ENCODE results near the gene SSU72.

The SSU72 gene

GRCh38 chr1:1617516-1617915 lies 42.9 kb upstream of the SSU72 start:
- no peak overlapping the region for H3K9ac ChIP-seq (ENCODE audit: low read depth, low read length)
- H3K9me3 ChIP-seq (ENCODE audit: control insufficient read depth, insufficient read depth, low read length), result no peaks in the 10 kb centered on the region
- H3K4me3 ChIP-seq (ENCODE audit: low read depth, low read length), result no peak overlapping the region
- no peaks in the 10 kb centered on the region for H3K4me1 ChIP-seq (ENCODE audit: control insufficient read depth, insufficient read depth, low read length)
- no peaks in the 10 kb centered on the region for H3K27me3 ChIP-seq (ENCODE audit: control insufficient read depth, insufficient read depth, low read length)
- H3K36me3 ChIP-seq (ENCODE audit: control insufficient read depth, insufficient read depth, low read length), result peaks cover 9% of the 10 kb centered on the region

DNA sequence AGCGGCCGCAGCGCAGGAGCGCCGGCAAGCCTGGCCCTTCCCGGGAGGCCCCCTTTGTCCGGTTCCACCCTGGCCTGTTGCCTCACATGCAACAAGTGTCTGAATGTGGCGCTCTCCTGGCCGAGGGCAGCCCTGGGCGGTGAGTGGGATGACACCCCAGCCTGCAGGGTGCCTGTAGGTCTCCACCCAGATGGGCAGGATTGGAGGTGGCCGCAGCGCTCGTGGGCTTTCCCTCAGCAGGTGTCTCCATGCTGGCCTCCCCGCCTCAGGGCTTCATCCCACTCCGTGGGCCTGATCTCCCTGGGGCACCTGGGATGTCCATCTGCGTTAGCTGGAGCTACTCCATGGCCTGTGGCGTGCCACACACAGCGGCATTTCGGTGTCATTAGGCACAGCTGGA lies 42.2 kb upstream of the SSU72 start:
- peak overlapping the region; percentile 54 for H3K9ac ChIP-seq (ENCODE audit: low read depth, low read length)
- no peaks in the 10 kb centered on the region for H3K9me3 ChIP-seq (ENCODE audit: control insufficient read depth, insufficient read depth, low read length)
- H3K4me3 ChIP-seq (ENCODE audit: low read depth, low read length), result peak overlapping the region; percentile 87

DNA sequence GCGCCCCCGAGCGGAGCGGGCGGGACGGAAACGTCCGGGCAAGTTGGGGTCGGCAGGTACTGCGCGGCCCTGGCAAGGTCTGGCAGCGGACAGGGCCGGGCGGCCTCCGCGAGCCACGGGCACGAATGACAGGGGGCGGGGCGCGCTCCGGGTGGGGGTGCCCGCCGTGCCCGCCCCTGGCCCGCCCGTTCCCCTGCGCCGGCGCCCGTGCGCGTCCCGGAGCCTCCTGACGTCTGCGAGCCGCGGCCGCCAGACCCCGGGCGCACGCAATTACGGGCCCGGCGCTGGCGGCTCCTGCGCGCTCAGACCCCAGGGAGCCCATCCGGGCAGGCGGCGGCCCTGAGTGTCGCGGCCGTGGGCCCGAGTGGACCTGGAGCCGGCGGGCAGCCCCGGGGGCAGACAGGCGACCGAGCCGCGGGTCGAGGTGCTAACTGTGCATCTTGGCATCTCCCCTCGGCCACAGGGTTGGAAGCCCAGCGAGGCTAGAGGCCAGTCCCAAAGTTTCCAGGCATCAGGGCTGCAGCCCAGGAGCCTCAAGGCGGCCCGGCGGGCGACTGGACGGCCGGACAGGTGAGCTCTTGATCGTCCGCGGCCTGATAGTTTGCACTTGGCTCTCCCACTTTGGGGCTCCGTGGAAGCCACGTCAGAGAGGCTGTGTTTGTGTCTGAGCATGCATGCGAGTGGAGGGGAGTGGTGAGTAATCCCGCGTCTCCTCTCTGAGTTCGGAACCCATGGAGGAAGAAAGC lies 41.6 kb upstream of the SSU72 start:
- peak overlapping the region; percentile 54 for H3K9ac ChIP-seq (ENCODE audit: low read depth, low read length)
- no peaks in the 10 kb centered on the region for H3K9me3 ChIP-seq (ENCODE audit: control insufficient read depth, insufficient read depth, low read length)
- peaks cover 9% of the 10 kb centered on the region for H3K36me3 ChIP-seq (ENCODE audit: control insufficient read depth, insufficient read depth, low read length)
- H3K4me3 ChIP-seq (ENCODE audit: low read depth, low read length), result peak overlapping the region; percentile 87
- no peaks in the 10 kb centered on the region for H3K4me1 ChIP-seq (ENCODE audit: control insufficient read depth, insufficient read depth, low read length)
- H3K27me3 ChIP-seq (ENCODE audit: control insufficient read depth, insufficient read depth, low read length), result no peaks in the 10 kb centered on the region

More for the DNA sequence above, 42.2 kb upstream of the SSU72 start:
- Histone ChIP-seq H3K36me3 (ENCODE audit: control insufficient read depth, insufficient read depth, low read length) (peaks cover 9% of the 10 kb centered on the region), H3K4me1 (ENCODE audit: control insufficient read depth, insufficient read depth, low read length) (no peaks in the 10 kb centered on the region), H3K27me3 (ENCODE audit: control insufficient read depth, insufficient read depth, low read length) (no peaks in the 10 kb centered on the region)

GRCh38 chr1:1615256-1616044 lies 40.8 kb upstream of the SSU72 start, which contains the start of gene MIB2:
TSS of gene MIB2 (plus strand) at chr1:1615500. CDS start at chr1:1623453, 7,953 bp downstream.
- Histone ChIP-seq H3K9ac (ENCODE audit: low read depth, low read length) (peak within 1 kb of the TSS; percentile 97), H3K9me3 (ENCODE audit: control insufficient read depth, insufficient read depth, low read length) (no peaks in the 10 kb centered on the region), H3K27me3 (ENCODE audit: control insufficient read depth, insufficient read depth, low read length) (no peaks in the 10 kb centered on the region), H3K4me1 (ENCODE audit: control insufficient read depth, insufficient read depth, low read length) (no peaks in the 10 kb centered on the region), H3K4me3 (ENCODE audit: low read depth, low read length) (peak within 1 kb of the TSS; percentile 87), H3K36me3 (ENCODE audit: control insufficient read depth, insufficient read depth, low read length) (peaks cover 9% of the 10 kb centered on the region)

GRCh38 chr1:1614954-1615255 lies 40.2 kb upstream of the SSU72 start:
- Histone ChIP-seq H3K9me3 (ENCODE audit: control insufficient read depth, insufficient read depth, low read length) (no peaks in the 10 kb centered on the region), H3K4me3 (ENCODE audit: low read depth, low read length) (peak overlapping the region; percentile 87), H3K27me3 (ENCODE audit: control insufficient read depth, insufficient read depth, low read length) (no peaks in the 10 kb centered on the region), H3K4me1 (ENCODE audit: control insufficient read depth, insufficient read depth, low read length) (no peaks in the 10 kb centered on the region), H3K36me3 (ENCODE audit: control insufficient read depth, insufficient read depth, low read length) (peaks cover 9% of the 10 kb centered on the region), H3K9ac (ENCODE audit: low read depth, low read length) (peak overlapping the region; percentile 60)

GRCh38 chr1:1614204-1614953 lies 39.7 kb upstream of the SSU72 start:
- Histone ChIP-seq H3K36me3 (ENCODE audit: control insufficient read depth, insufficient read depth, low read length) (peaks cover 9% of the 10 kb centered on the region), H3K9me3 (ENCODE audit: control insufficient read depth, insufficient read depth, low read length) (no peaks in the 10 kb centered on the region), H3K4me1 (ENCODE audit: control insufficient read depth, insufficient read depth, low read length) (no peaks in the 10 kb centered on the region), H3K27me3 (ENCODE audit: control insufficient read depth, insufficient read depth, low read length) (no peaks in the 10 kb centered on the region), H3K9ac (ENCODE audit: low read depth, low read length) (peak overlapping the region; percentile 60), H3K4me3 (ENCODE audit: low read depth, low read length) (peak overlapping the region; percentile 87)

DNA sequence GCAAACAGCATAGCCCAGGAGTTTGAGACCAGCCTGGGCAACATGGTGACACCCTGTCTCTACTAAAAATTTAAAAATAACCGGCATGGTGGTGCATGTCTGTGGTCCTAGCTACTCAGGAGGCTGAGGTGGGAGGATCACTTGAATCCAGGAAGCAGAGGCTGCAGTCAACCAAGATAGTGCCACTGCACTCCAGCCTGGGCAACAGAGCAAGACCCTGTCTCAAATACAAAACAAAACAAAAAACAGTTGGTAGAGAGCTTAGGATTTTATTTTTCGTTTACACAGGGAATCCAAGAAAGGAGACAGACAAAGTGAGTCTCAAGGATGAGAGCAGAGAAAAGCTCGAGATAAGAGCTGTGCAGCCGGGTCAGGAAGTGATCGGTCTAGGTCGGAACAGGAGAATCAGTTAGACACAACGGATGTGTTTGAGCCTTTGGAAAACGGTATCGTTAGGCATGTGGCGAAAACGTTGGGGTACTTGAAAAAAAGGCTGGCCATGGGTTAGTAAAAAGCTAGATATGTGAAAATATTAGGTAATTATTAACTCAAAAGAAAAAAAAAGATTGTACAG lies 38.9 kb upstream of the SSU72 start:
- Histone ChIP-seq H3K4me3 (ENCODE audit: low read depth, low read length) (peak overlapping the region; percentile 87), H3K4me1 (ENCODE audit: control insufficient read depth, insufficient read depth, low read length) (no peaks in the 10 kb centered on the region), H3K27me3 (ENCODE audit: control insufficient read depth, insufficient read depth, low read length) (no peaks in the 10 kb centered on the region), H3K36me3 (ENCODE audit: control insufficient read depth, insufficient read depth, low read length) (peaks cover 9% of the 10 kb centered on the region), H3K9ac (ENCODE audit: low read depth, low read length) (no peak overlapping the region), H3K9me3 (ENCODE audit: control insufficient read depth, insufficient read depth, low read length) (no peaks in the 10 kb centered on the region)

- no peaks in the 10 kb centered on the region for H3K36me3 ChIP-seq (ENCODE audit: control insufficient read depth, insufficient read depth, low read length)
- no peak overlapping the region for H3K4me3 ChIP-seq (ENCODE audit: low read depth, low read length)
- no peak overlapping the region for H3K9ac ChIP-seq (ENCODE audit: low read depth, low read length)
- no peaks in the 10 kb centered on the region for H3K9me3 ChIP-seq (ENCODE audit: control insufficient read depth, insufficient read depth, low read length)
- no peaks in the 10 kb centered on the region for H3K4me1 ChIP-seq (ENCODE audit: control insufficient read depth, insufficient read depth, low read length)
- H3K27me3 ChIP-seq (ENCODE audit: control insufficient read depth, insufficient read depth, low read length), result no peaks in the 10 kb centered on the region
Measured at GRCh38 chr1:1612104-1612400, 37.4 kb upstream of the SSU72 start.

DNA sequence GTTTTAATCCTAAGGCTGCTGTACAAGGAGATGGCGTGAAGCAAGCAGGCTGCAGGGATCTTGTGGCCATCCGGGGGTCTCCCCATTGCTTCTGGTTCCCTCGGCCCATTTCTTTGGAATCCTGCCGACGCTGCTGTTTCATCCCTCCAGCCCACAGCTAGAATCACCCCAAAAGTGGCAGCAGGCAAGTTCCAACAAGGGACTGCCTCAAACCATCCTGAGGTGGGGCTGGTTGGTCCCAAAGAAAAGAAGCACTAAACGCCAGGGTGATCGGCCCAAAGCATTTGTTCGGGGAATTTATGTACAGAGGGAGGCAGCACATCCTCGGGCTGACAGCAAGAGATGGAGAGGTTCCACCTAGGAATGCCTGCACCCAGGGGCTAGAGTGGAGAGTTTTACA lies 36.1 kb upstream of the SSU72 start:
- Histone ChIP-seq H3K9me3 (ENCODE audit: control insufficient read depth, insufficient read depth, low read length) (no peaks in the 10 kb centered on the region), H3K4me3 (ENCODE audit: low read depth, low read length) (no peak overlapping the region), H3K9ac (ENCODE audit: low read depth, low read length) (no peak overlapping the region), H3K36me3 (ENCODE audit: control insufficient read depth, insufficient read depth, low read length) (no peaks in the 10 kb centered on the region), H3K27me3 (ENCODE audit: control insufficient read depth, insufficient read depth, low read length) (no peaks in the 10 kb centered on the region), H3K4me1 (ENCODE audit: control insufficient read depth, insufficient read depth, low read length) (no peaks in the 10 kb centered on the region)

DNA sequence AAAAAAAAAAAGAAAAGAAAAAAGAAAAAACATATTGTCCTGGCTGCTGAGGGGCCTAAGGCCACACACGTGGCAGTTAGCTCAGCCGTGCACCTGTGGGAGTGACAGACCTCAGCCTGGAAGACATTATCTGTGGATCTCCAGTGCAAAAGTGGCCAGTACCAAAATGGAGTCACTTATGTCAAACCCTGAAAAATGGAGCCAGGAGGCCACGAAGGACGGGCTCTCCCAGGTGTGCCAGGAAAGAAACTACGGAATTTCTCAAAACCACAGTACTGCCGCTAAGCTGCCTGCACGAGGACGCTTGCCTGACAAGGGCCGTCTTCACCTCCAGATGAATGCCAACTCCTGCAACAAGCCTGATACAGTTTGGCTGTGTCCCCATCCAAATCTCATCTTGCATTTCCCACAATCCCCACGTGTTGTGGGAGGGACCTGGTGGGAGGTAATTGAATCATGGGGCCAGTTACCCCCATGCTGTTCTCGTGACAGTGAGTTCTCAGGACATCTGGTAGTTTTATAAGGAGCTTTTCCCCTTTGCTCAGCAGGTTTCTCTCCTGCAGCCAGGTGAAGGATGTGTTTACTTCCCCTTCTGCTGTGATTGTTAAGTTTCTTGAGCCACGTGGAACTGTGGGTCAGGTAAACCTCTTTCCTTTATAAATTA lies 35.3 kb upstream of the SSU72 start:
- Histone ChIP-seq H3K9ac (ENCODE audit: low read depth, low read length) (no peak overlapping the region), H3K9me3 (ENCODE audit: control insufficient read depth, insufficient read depth, low read length) (no peaks in the 10 kb centered on the region), H3K27me3 (ENCODE audit: control insufficient read depth, insufficient read depth, low read length) (no peaks in the 10 kb centered on the region), H3K4me1 (ENCODE audit: control insufficient read depth, insufficient read depth, low read length) (no peaks in the 10 kb centered on the region), H3K4me3 (ENCODE audit: low read depth, low read length) (no peak overlapping the region), H3K36me3 (ENCODE audit: control insufficient read depth, insufficient read depth, low read length) (no peaks in the 10 kb centered on the region)

DNA sequence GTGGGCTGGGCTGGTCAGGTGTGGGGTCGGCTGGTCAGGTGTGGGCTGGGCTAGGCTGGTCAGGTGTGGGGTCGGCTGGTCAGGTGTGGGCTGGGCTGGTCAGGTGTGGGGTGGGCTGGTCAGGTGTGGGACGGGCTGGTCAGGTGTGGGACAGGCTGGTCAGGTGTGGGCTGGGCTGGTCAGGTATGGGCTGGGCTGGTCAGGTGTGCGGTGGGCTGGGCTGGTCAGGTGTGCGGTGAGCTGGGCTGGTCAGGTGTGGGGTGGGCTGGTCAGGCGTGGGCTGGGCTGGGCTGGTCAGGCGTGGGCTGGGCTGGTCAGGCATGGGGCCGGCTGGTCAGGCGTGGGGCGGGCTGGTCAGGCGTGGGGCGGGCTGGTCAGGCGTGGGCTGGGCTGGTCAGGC lies 31.6 kb upstream of the SSU72 start:
- Histone ChIP-seq H3K9me3 (ENCODE audit: control insufficient read depth, insufficient read depth, low read length) (no peaks in the 10 kb centered on the region), H3K4me3 (ENCODE audit: low read depth, low read length) (no peak overlapping the region), H3K9ac (ENCODE audit: low read depth, low read length) (no peak overlapping the region), H3K27me3 (ENCODE audit: control insufficient read depth, insufficient read depth, low read length) (peaks cover 6% of the 10 kb centered on the region), H3K4me1 (ENCODE audit: control insufficient read depth, insufficient read depth, low read length) (no peaks in the 10 kb centered on the region), H3K36me3 (ENCODE audit: control insufficient read depth, insufficient read depth, low read length) (no peaks in the 10 kb centered on the region)
